ENCODE measurements around the gene CGB8.

CGB8 gene

GRCh38 chr19:49017666-49018351 lies 31.1 kb downstream of the CGB8 start (continued):
- TF ChIP-seq HIC1 (tag by site-specific recombination; IDR thresholded peaks at IDR 0.05) (0 out of 2 replicates have a peak, but pooled peaks have one; percentile 14), ZNF223 (tag by site-specific recombination; IDR thresholded peaks at IDR 0.05) (no peak), ZNF513 (tag by site-specific recombination; IDR thresholded peaks at IDR 0.05) (no peak), ZNF449 (tag by site-specific recombination; IDR thresholded peaks at IDR 0.05) (no peak), SP7 (tag by site-specific recombination; IDR thresholded peaks at IDR 0.05) (peak; percentile 26; the same call in 1 of the 2 replicates), ZFP41 (tag by site-specific recombination; IDR thresholded peaks at IDR 0.05; ENCODE audit: borderline replicate concordance) (no peak), TCF7L2 (IDR thresholded peaks at IDR 0.05; ENCODE audit: borderline replicate concordance, low read depth, low read length) (no peak), SP3 (tag by site-specific recombination; IDR thresholded peaks at IDR 0.05) (peak; percentile 82), IKZF3 (tag by site-specific recombination; IDR thresholded peaks at IDR 0.05) (0 out of 2 replicates have a peak, but pooled peaks have one; percentile 48), SETDB1 (IDR thresholded peaks at IDR 0.05; ENCODE audit: insufficient read length, low read length) (no peak), ZNF529 (tag by site-specific recombination; IDR thresholded peaks at IDR 0.05; ENCODE audit: insufficient replicate concordance) (no peak), ZIC2 (tag by site-specific recombination; IDR thresholded peaks at IDR 0.05) (peak; percentile 85), ZNF488 (tag by site-specific recombination; IDR thresholded peaks at IDR 0.05) (no peak), ZNF155 (tag by site-specific recombination; IDR thresholded peaks at IDR 0.05) (no peak), ZNF660 (tag by site-specific recombination; IDR thresholded peaks at IDR 0.05) (peak; percentile 63; the same call in 1 of the 2 replicates), ZSCAN23 (tag by site-specific recombination; IDR thresholded peaks at IDR 0.05) (no peak), GLI4 (tag by site-specific recombination; IDR thresholded peaks at IDR 0.05) (no peak), ZNF121 (tag by site-specific recombination; IDR thresholded peaks at IDR 0.05) (no peak), HOXA7 (CRISPR knock-in tag; IDR thresholded peaks at IDR 0.05; ENCODE audit: borderline replicate concordance) (no peak), ZNF398 (tag by site-specific recombination; IDR thresholded peaks at IDR 0.05) (no peak; the same call in 1 of the 2 replicates), ZBTB20 (tag by site-specific recombination; IDR thresholded peaks at IDR 0.05) (no peak; the same call in 1 of the 2 replicates), ZNF623 (tag by site-specific recombination; IDR thresholded peaks at IDR 0.05) (no peak), ZNF555 (tag by site-specific recombination; conservative IDR thresholded peaks at IDR 0.05) (no peak), ZNF350 (tag by site-specific recombination; IDR thresholded peaks at IDR 0.05) (no peak), KLF8 (tag by site-specific recombination; IDR thresholded peaks at IDR 0.05) (no peak; the same call in 1 of the 2 replicates), ZNF580 (tag by site-specific recombination; IDR thresholded peaks at IDR 0.05) (no peak), OVOL3 (tag by site-specific recombination; IDR thresholded peaks at IDR 0.05) (no peak), CTCF (tag by site-specific recombination; IDR thresholded peaks at IDR 0.05) (no peak; the same call in 1 of the 2 replicates), ZNF211 (tag by site-specific recombination; IDR thresholded peaks at IDR 0.05; ENCODE audit: low read depth) (no peak), ZNF175 (tag by site-specific recombination; IDR thresholded peaks at IDR 0.05) (no peak)
